ENCODE results near the gene TKT. TPM values are rescaled to one million over a fixed set of nuclear protein-coding genes. Genes with fewer than 3 reads are reported as not detected.

The TKT gene
- total RNA-seq, 1 experiment from 2014 or later, result 650 TPM

DNA sequence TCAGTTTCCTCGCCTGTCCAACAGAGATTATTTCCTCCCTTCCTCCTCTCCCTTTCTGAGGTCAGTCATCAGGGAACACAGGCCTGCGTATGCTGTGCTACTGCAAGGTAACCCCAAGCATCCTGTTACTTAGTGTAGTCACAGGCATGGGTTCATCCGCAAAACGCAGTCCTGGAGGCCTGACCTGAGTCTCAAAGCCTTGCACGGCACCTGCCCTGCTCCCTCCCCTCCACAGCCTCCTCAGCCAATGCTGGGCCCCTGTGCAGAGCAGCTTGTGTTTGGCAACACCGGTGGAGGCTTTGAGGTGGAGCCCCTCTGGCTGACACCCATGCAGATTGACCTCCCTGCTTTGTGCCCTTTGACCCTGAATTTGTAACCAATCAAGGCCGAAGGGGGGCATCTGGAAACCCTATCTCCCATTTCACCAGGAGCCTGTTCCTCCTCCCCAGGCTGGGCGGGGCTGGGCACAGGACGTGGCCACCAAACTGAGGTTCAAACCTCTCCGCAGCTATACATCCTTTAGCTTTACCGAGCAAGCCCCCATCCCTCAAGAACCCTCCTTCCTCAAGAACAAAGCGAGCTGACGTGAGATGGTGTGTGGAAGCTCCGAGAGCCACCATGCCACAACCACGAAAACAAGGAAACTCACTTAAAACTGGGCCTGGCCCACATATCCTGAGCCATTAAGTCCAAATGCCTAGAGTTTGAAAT, 21.5 kb downstream of the TKT start:
- no peaks in the 10 kb centered on the region for H3K4me1 ChIP-seq (ENCODE audit: insufficient read depth, low read length)
- H2BK120ac ChIP-seq (ENCODE audit: low read depth, low read length, poor library complexity, severe bottlenecking), result no peak overlapping the region
- H3K79me1 ChIP-seq (ENCODE audit: insufficient read depth, low read depth, low read length, poor library complexity, severe bottlenecking), result no peaks in the 10 kb centered on the region
- Mint-ChIP-seq H3K9me3 (no peaks in the 10 kb centered on the region), H3K36me3 (ENCODE audit: insufficient read depth in 1 of 3, low read depth in 3 of 3) (peaks cover 69 to 93% (median 86%) of the 10 kb centered on the region in 3 experiments), H3K27ac (peak overlapping the region in 2 of 3 experiments; percentile 33 to 44; a peak in 1 of 7 replicates), H3K27me3 (ENCODE audit: low read depth) (no peaks in the 10 kb centered on the region), H3K4me1 (peaks cover 4 to 9% of the 10 kb centered on the region in 2 experiments; a peak in 3 of 4 replicates), H3K4me3 (no peak overlapping the region; a peak in 1 of 5 replicates)
- no peak overlapping the region for H3K56ac ChIP-seq (ENCODE audit: insufficient read length, low read depth, low read length)
- H3K4ac ChIP-seq (ENCODE audit: low read depth, low read length), result no peak overlapping the region
- no peak overlapping the region for H2BK20ac ChIP-seq (ENCODE audit: low read depth, low read length, poor library complexity, severe bottlenecking)
- no peak overlapping the region for H3K18ac ChIP-seq (ENCODE audit: insufficient read length, low read depth, low read length)
- no peak overlapping the region for H2BK15ac ChIP-seq (ENCODE audit: low read depth, low read length)
- no peaks in the 10 kb centered on the region for H3K9me3 ChIP-seq (ENCODE audit: control insufficient read depth, low read depth, low read length)
- no peak overlapping the region for H2BK5ac ChIP-seq (ENCODE audit: insufficient read length, low read length)
- TF ChIP-seq, protein P1, sequence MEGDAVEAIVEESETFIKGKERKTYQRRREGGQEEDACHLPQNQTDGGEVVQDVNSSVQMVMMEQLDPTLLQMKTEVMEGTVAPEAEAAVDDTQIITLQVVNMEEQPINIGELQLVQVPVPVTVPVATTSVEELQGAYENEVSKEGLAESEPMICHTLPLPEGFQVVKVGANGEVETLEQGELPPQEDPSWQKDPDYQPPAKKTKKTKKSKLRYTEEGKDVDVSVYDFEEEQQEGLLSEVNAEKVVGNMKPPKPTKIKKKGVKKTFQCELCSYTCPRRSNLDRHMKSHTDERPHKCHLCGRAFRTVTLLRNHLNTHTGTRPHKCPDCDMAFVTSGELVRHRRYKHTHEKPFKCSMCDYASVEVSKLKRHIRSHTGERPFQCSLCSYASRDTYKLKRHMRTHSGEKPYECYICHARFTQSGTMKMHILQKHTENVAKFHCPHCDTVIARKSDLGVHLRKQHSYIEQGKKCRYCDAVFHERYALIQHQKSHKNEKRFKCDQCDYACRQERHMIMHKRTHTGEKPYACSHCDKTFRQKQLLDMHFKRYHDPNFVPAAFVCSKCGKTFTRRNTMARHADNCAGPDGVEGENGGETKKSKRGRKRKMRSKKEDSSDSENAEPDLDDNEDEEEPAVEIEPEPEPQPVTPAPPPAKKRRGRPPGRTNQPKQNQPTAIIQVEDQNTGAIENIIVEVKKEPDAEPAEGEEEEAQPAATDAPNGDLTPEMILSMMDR (conservative IDR thresholded peaks at IDR 0.05), result no peak
- H4K8ac ChIP-seq (replicated peaks; ENCODE audit: insufficient read length, low read depth, low read length), result no peak overlapping the region
- H3T11ph ChIP-seq (ENCODE audit: low read length), result no peak overlapping the region
- H4K91ac ChIP-seq (ENCODE audit: insufficient read length, low read depth, low read length), result no peak overlapping the region
- no peak overlapping the region for H3K9ac ChIP-seq (ENCODE audit: extremely low read depth, insufficient read length, low read length)
- H4K5ac ChIP-seq (ENCODE audit: insufficient read length, low read depth, low read length), result no peak overlapping the region
- H3K23ac ChIP-seq (ENCODE audit: insufficient read length, low read depth, low read length), result no peak overlapping the region
- no peak overlapping the region for H2BK12ac ChIP-seq (ENCODE audit: insufficient read length, low read depth, low read length)
- WGBS (ENCODE audit: extremely low coverage, insufficient read length, low lambda C conversion rate), result no CpG with 5 or more reads among the region's 15 CpGs
- H3K23me2 ChIP-seq (ENCODE audit: insufficient read length, low read depth, low read length, poor library complexity, severe bottlenecking), result no peaks in the 10 kb centered on the region
- no peak for DNase-seq
- H3K14ac ChIP-seq (ENCODE audit: insufficient read depth, low read length), result no peak overlapping the region
- no peak overlapping the region for H3K4me2 ChIP-seq (ENCODE audit: insufficient read depth, insufficient read length, low read length)
- H3K27me3 ChIP-seq (ENCODE audit: insufficient read depth, low read length), result no peaks in the 10 kb centered on the region
- peaks cover 2% of the 10 kb centered on the region for H4K20me1 ChIP-seq (ENCODE audit: control insufficient read depth, insufficient read depth, insufficient read length)
- H2AFZ ChIP-seq (ENCODE audit: low read length), result no peak overlapping the region
- H2AK5ac ChIP-seq (ENCODE audit: insufficient read length, low read length), result no peak overlapping the region
- no peaks in the 10 kb centered on the region for H3K79me2 ChIP-seq (ENCODE audit: insufficient read depth, low read length)
- H3K27ac ChIP-seq (ENCODE audit: insufficient read length, low read depth, low read length), result no peak overlapping the region
